Fibroblast of lung (primary cell): Measurements from ENCODE around the gene OGA.

ENCODE experiments used
- EZH2 ChIP-seq: IDR thresholded peaks from 2 replicates; pipeline ENCODE4 v1.5.1; 2012; ENCODE audit warnings: low read length, control low read depth, mild to moderate bottlenecking; ENCODE audit errors: missing control alignments
- TF ChIP-seq, protein P1 (sequence below), 2 donors: IDR thresholded peaks in 1 of 2; conservative IDR thresholded peaks in 1 of 2; 1 replicate in 1 of 2; 2 replicates in 1 of 2; pipeline ENCODE4 v1.5.1; 2011 to 2012; ENCODE audit warnings: low read length in 2 of 2, control low read depth in 1 of 2, inconsistent platforms in 1 of 2, low read depth in 1 of 2, mild to moderate bottlenecking in 1 of 2

DNA sequence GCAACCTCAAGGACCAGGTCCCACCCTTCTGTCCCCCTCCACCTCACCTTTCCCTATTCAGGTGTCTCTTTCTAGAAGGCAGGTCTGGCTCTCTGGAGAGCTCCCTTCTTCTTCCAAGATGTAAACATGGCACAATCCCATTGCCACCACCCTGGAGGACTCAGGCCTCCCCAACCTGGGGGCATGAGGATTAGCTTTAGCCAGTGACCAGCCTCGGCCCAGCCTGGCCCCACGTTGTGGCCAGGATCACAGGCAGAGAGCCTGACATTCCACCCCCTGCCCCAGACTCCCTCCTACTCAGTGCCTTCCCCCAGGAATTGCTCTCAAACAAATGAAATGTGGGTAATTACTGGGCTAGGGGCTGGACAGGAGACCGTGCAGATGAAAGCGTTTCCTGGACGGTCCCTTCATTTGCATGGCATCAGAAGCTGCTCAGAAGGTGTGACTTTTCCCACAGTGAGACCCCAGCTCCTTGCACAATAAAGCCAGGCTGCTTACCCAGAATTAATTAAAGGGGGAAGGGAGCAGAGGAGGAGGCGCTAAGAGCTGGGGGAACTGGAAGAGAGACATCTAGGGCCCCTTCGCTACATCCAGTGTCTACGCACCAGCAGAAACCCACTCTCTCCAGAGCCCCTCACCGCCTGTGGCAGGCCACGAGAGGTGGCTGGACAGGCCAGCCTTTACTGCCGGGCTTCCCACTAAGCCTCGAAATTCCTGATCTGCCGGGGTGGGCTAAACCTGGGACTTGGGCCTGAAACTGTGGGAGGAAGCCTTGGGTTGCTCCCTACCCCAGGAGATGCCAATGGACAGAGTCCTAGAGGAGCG lies 50.1 kb downstream of the OGA start:
- TF ChIP-seq, protein P1, sequence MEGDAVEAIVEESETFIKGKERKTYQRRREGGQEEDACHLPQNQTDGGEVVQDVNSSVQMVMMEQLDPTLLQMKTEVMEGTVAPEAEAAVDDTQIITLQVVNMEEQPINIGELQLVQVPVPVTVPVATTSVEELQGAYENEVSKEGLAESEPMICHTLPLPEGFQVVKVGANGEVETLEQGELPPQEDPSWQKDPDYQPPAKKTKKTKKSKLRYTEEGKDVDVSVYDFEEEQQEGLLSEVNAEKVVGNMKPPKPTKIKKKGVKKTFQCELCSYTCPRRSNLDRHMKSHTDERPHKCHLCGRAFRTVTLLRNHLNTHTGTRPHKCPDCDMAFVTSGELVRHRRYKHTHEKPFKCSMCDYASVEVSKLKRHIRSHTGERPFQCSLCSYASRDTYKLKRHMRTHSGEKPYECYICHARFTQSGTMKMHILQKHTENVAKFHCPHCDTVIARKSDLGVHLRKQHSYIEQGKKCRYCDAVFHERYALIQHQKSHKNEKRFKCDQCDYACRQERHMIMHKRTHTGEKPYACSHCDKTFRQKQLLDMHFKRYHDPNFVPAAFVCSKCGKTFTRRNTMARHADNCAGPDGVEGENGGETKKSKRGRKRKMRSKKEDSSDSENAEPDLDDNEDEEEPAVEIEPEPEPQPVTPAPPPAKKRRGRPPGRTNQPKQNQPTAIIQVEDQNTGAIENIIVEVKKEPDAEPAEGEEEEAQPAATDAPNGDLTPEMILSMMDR (conservative IDR thresholded peaks at IDR 0.05 in 1 of 2, IDR thresholded peaks at IDR 0.05 in 1 of 2; ENCODE audit: low read depth in 1 of 2, low read length in 2 of 2), result no peak
- TF ChIP-seq EZH2, result no peak
